Endothelial cell of umbilical vein (primary cell): ENCODE results near the gene METTL24. TPM values are rescaled to one million over a fixed set of nuclear protein-coding genes. Genes with fewer than 3 reads are reported as not detected.

ENCODE experiments used
- BruUV-seq: library from RNA; stranded (reverse); fragments of 400-500 nt; replicated peaks from 2 replicates; lab custom pipeline; 2021; lab: Mats Ljungman, UMichigan
- CTCF ChIA-PET: fragments of 300-600, 350-600 bp; sonication (Branson Sonifier 250); formaldehyde crosslinking; loops from one replicate; lab custom pipeline; 2021; ENCODE audit warnings: antibody characterized with exemption, inconsistent platforms; lab: Charles Lee
- POLR2A ChIA-PET: fragments of 300-600, 350-600 bp; sonication (Branson Sonifier 250); formaldehyde crosslinking; loops from one replicate; lab custom pipeline; 2021; ENCODE audit warnings: antibody characterized with exemption, inconsistent platforms; lab: Charles Lee
- DNase-seq: peaks from one replicate; pipeline ENCODE4 v3.0.0-alpha.2; 2011; ENCODE audit warnings: low read depth, low spot score
- FAIRE-seq: peaks from 2 replicates; lab custom pipeline; 2011; peaks lifted over from hg19 to GRCh38; lab: Jason Lieb, UNC
- H2AFZ ChIP-seq: 2 replicates; pipeline ENCODE4 v1.6.0; 2012; ENCODE audit warnings: low read depth, low read length, control low read depth, inconsistent platforms
- H3K27ac ChIP-seq: 2 replicates; pipeline ENCODE4 v1.5.1; 2011; ENCODE audit warnings: low read depth, mild to moderate bottlenecking, control low read depth, low read length, moderate library complexity; ENCODE audit not compliant: insufficient read depth
- H3K27me3 ChIP-seq, 2 experiments: 2 replicates each; pipeline versions ENCODE4 v1.6.0 to v1.6.1; 2011; ENCODE audit warnings: low read length in 2 of 2, mixed read lengths in 1 of 2; ENCODE audit not compliant: control insufficient read depth in 2 of 2, insufficient read depth in 2 of 2
- H3K36me3 ChIP-seq, 2 experiments: 2 replicates in 1 of 2; 3 replicates in 1 of 2; pipeline ENCODE4 v1.5.1; 2011; ENCODE audit warnings: low read length in 2 of 2, mild to moderate bottlenecking in 1 of 2, moderate library complexity in 1 of 2; ENCODE audit not compliant: control insufficient read depth in 2 of 2, insufficient read depth in 2 of 2; ENCODE audit errors: extremely low read depth in 1 of 2
- H3K4me1 ChIP-seq: 3 replicates; pipeline ENCODE4 v1.5.1; 2011; ENCODE audit warnings: mild to moderate bottlenecking, low read length; ENCODE audit not compliant: control insufficient read depth, insufficient read depth; ENCODE audit errors: extremely low read depth
- H3K4me2 ChIP-seq: 2 replicates; pipeline ENCODE4 v1.6.1; 2011; ENCODE audit warnings: low read length, control low read depth, mixed read lengths; ENCODE audit not compliant: insufficient read depth
- H3K4me3 ChIP-seq, 3 experiments: fragments of 200-600 bp in 1 of 3; sonication (generic), shearing (Covaris generic) in 1 of 3; replicated peaks in 1 of 3; 2 replicates each; pipeline ENCODE4 v1.5.1; 2011 to 2016; ENCODE audit warnings: control low read depth in 3 of 3, low read length in 3 of 3, mild to moderate bottlenecking in 2 of 3, inconsistent platforms in 1 of 3, low read depth in 1 of 3, moderate library complexity in 1 of 3; ENCODE audit not compliant: insufficient read depth in 1 of 3
- H3K79me2 ChIP-seq: 2 replicates; pipeline ENCODE4 v1.6.0; 2012; ENCODE audit warnings: low read length, inconsistent platforms; ENCODE audit not compliant: control insufficient read depth, insufficient read depth
- H3K9ac ChIP-seq: replicated peaks from 2 replicates; pipeline ENCODE3; 2011; ENCODE audit warnings: low read length, control low read depth; ENCODE audit not compliant: insufficient read depth; ENCODE audit errors: extremely low read depth
- H3K9me1 ChIP-seq: replicated peaks from 3 replicates; pipeline ENCODE4 v1.6.0; 2011; ENCODE audit warnings: mild to moderate bottlenecking, low read length; ENCODE audit not compliant: control insufficient read depth, insufficient read depth; ENCODE audit errors: extremely low read depth
- H3K9me3 ChIP-seq: replicated peaks from 2 replicates; pipeline ENCODE4 v1.5.1; 2012; ENCODE audit warnings: low read length, inconsistent platforms; ENCODE audit not compliant: control insufficient read depth, insufficient read depth
- H4K20me1 ChIP-seq: replicated peaks from 2 replicates; pipeline ENCODE3; 2011; ENCODE audit warnings: mild to moderate bottlenecking, low read length; ENCODE audit not compliant: control insufficient read depth, insufficient read depth; ENCODE audit errors: extremely low read depth
- CTCF ChIP-seq, 2 donors: IDR thresholded peaks; 1 replicate in 1 of 2; 2 replicates in 1 of 2; pipeline ENCODE4 v1.5.1; 2011; ENCODE audit warnings: low read length in 2 of 2, mild to moderate bottlenecking in 2 of 2, moderate library complexity in 2 of 2, control low read depth in 1 of 2, inconsistent platforms in 1 of 2, low read depth in 1 of 2; ENCODE audit not compliant: insufficient read depth in 1 of 2; ENCODE audit errors: extremely low read depth in 1 of 2
- EZH2 ChIP-seq: IDR thresholded peaks from 2 replicates; pipeline ENCODE4 v1.6.1; 2012; ENCODE audit warnings: borderline replicate concordance, low read depth, mild to moderate bottlenecking, moderate library complexity, low read length, inconsistent platforms; ENCODE audit not compliant: severe bottlenecking
- FOS ChIP-seq: IDR thresholded peaks from 2 replicates; pipeline ENCODE4 v1.6.1; 2011; ENCODE audit warnings: mild to moderate bottlenecking, low read length, moderate library complexity, borderline replicate concordance; ENCODE audit not compliant: insufficient read depth
- GATA2 ChIP-seq: IDR thresholded peaks from 2 replicates; pipeline ENCODE4 v1.7.0; 2011; ENCODE audit warnings: low read depth, mild to moderate bottlenecking, moderate library complexity, mixed read lengths, low read length; ENCODE audit not compliant: insufficient read length, insufficient read depth
- JUN ChIP-seq: IDR thresholded peaks from 2 replicates; pipeline ENCODE4 v1.6.1; 2011; ENCODE audit warnings: borderline replicate concordance, low read depth; ENCODE audit not compliant: insufficient read length, insufficient read depth
- MAX ChIP-seq: IDR thresholded peaks from 2 replicates; pipeline ENCODE4 v1.6.1; 2011; ENCODE audit not compliant: insufficient read depth, insufficient read length
- MYC ChIP-seq: IDR thresholded peaks from one replicate; pipeline ENCODE4 v1.6.1; 2011; ENCODE audit warnings: mild to moderate bottlenecking, low read depth, low read length
- POLR2A ChIP-seq: IDR thresholded peaks from 2 replicates; pipeline ENCODE4 v1.6.1; 2012; ENCODE audit warnings: low read depth, mild to moderate bottlenecking, control low read depth, low read length
- POLR2AphosphoS5 ChIP-seq: IDR thresholded peaks from 2 replicates; pipeline ENCODE4 v1.6.1; 2012; ENCODE audit warnings: low read depth, mild to moderate bottlenecking, control low read depth, low read length, moderate library complexity; ENCODE audit not compliant: insufficient read depth
- dilution Hi-C: fragments of 300-500 bp; cut with MboI; formaldehyde crosslinking; loops from one replicate; pipeline ENCODE4 v1.15.0; 2019; ENCODE audit warnings: low sequenced_read_pairs; ENCODE audit not compliant: extremely low pct_ligation_motif_present
- intact Hi-C: fragments of 100-400 bp; cut with micrococcal nuclease; formaldehyde crosslinking; loops from one replicate; pipeline ENCODE4 v1.10.0; 2022
- polyA plus RNA-seq, 4 experiments: library from polyadenylated mRNA; depleted of rRNA in 3 of 4; stranded (reverse) in 3 of 4; unstranded in 1 of 4; fragments of >200 nt; gene quantifications; 2 replicates each; pipeline versions ENCODE4 v1.2.1 to v1.2.3, GENCODE V29; 2011 to 2012; ENCODE audit warnings: missing spikeins in 1 of 4
- total RNA-seq: library from RNA; stranded (reverse); gene quantifications from 2 replicates; pipeline ENCODE4 v1.2.3, GENCODE V29; 2021

METTL24 gene
- total and polyA plus RNA-seq, 2 donors (not counting 3 experiments of a cell fraction or from before 2014, with no cell fraction given): not detected

GRCh38 chr6:110366256-110366655 is 8.1 kb upstream of the METTL24 start:
- TF ChIP-seq FOS: no peak
- TF ChIP-seq CTCF (IDR thresholded peaks at IDR 0.05; ENCODE audit: extremely low read depth in 1 of 2, insufficient read depth in 1 of 2, low read depth in 1 of 2, low read length in 2 of 2): no peak
- no peak for TF ChIP-seq GATA2
- TF ChIP-seq JUN: no peak
- TF ChIP-seq MYC: no peak
- no peak for TF ChIP-seq POLR2A
- no peak for TF ChIP-seq EZH2
- TF ChIP-seq POLR2AphosphoS5: no peak
- no peak for TF ChIP-seq MAX
- ChIA-PET POLR2A (no interaction called here), CTCF (interaction anchor here (1.4 kb wide), 1 partner anchor 25 kb away, joined by 4 read pairs; no protein-coding TSS in a partner anchor)
- H4K20me1 ChIP-seq: no peaks in the 10 kb centered on the region
- H3K9ac ChIP-seq: no peak overlapping the region
- H3K4me1 ChIP-seq: no peaks in the 10 kb centered on the region
- dilution Hi-C loops (no loop called here), intact Hi-C loops (no loop called here)
- DNase-seq (no peak), FAIRE-seq (no peak)
- H3K4me2 ChIP-seq: no peak overlapping the region
- H3K27ac ChIP-seq: no peak overlapping the region
- H3K79me2 ChIP-seq: no peaks in the 10 kb centered on the region
- BruUV-seq: no TSS peak
- no peaks in the 10 kb centered on the region for H3K36me3 ChIP-seq
- H2AFZ ChIP-seq: no peak overlapping the region
- no peaks in the 10 kb centered on the region for H3K9me1 ChIP-seq
- H3K4me3 ChIP-seq: no peak overlapping the region
- H3K27me3 ChIP-seq: peaks cover 26 to 55% of the 10 kb centered on the region in 2 experiments
- H3K9me3 ChIP-seq: no peaks in the 10 kb centered on the region
